Measurements from ENCODE around the gene M1AP. TPM values are rescaled to one million over a fixed set of nuclear protein-coding genes. Genes with fewer than 3 reads are reported as not detected.

M1AP gene
- total and polyA plus RNA-seq, 2 of the 8 experiments (the other 6 are each of a cell fraction or from before 2014, with no cell fraction given): 4.8 TPM

DNA sequence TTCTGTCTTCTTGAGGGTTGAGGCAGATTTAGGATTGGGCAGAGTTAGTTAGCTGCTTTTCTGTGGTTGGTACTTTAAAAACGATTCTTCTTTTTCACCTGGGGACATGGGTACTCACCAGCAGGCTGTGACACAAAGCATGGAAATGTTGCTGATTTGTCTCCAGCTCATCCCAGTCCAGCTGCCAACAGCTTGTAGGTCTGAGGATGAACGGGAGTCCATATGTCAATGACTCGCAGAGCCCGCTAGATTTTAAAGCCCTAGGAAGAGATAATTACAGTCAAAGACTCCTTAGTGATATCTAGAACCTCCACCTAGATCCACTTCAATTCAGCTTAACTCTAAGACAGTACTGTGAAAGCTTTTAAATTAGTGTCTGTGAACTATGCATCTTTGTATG lies 72.8 kb downstream of the M1AP start (continued):
- TF ChIP-seq, protein P1, sequence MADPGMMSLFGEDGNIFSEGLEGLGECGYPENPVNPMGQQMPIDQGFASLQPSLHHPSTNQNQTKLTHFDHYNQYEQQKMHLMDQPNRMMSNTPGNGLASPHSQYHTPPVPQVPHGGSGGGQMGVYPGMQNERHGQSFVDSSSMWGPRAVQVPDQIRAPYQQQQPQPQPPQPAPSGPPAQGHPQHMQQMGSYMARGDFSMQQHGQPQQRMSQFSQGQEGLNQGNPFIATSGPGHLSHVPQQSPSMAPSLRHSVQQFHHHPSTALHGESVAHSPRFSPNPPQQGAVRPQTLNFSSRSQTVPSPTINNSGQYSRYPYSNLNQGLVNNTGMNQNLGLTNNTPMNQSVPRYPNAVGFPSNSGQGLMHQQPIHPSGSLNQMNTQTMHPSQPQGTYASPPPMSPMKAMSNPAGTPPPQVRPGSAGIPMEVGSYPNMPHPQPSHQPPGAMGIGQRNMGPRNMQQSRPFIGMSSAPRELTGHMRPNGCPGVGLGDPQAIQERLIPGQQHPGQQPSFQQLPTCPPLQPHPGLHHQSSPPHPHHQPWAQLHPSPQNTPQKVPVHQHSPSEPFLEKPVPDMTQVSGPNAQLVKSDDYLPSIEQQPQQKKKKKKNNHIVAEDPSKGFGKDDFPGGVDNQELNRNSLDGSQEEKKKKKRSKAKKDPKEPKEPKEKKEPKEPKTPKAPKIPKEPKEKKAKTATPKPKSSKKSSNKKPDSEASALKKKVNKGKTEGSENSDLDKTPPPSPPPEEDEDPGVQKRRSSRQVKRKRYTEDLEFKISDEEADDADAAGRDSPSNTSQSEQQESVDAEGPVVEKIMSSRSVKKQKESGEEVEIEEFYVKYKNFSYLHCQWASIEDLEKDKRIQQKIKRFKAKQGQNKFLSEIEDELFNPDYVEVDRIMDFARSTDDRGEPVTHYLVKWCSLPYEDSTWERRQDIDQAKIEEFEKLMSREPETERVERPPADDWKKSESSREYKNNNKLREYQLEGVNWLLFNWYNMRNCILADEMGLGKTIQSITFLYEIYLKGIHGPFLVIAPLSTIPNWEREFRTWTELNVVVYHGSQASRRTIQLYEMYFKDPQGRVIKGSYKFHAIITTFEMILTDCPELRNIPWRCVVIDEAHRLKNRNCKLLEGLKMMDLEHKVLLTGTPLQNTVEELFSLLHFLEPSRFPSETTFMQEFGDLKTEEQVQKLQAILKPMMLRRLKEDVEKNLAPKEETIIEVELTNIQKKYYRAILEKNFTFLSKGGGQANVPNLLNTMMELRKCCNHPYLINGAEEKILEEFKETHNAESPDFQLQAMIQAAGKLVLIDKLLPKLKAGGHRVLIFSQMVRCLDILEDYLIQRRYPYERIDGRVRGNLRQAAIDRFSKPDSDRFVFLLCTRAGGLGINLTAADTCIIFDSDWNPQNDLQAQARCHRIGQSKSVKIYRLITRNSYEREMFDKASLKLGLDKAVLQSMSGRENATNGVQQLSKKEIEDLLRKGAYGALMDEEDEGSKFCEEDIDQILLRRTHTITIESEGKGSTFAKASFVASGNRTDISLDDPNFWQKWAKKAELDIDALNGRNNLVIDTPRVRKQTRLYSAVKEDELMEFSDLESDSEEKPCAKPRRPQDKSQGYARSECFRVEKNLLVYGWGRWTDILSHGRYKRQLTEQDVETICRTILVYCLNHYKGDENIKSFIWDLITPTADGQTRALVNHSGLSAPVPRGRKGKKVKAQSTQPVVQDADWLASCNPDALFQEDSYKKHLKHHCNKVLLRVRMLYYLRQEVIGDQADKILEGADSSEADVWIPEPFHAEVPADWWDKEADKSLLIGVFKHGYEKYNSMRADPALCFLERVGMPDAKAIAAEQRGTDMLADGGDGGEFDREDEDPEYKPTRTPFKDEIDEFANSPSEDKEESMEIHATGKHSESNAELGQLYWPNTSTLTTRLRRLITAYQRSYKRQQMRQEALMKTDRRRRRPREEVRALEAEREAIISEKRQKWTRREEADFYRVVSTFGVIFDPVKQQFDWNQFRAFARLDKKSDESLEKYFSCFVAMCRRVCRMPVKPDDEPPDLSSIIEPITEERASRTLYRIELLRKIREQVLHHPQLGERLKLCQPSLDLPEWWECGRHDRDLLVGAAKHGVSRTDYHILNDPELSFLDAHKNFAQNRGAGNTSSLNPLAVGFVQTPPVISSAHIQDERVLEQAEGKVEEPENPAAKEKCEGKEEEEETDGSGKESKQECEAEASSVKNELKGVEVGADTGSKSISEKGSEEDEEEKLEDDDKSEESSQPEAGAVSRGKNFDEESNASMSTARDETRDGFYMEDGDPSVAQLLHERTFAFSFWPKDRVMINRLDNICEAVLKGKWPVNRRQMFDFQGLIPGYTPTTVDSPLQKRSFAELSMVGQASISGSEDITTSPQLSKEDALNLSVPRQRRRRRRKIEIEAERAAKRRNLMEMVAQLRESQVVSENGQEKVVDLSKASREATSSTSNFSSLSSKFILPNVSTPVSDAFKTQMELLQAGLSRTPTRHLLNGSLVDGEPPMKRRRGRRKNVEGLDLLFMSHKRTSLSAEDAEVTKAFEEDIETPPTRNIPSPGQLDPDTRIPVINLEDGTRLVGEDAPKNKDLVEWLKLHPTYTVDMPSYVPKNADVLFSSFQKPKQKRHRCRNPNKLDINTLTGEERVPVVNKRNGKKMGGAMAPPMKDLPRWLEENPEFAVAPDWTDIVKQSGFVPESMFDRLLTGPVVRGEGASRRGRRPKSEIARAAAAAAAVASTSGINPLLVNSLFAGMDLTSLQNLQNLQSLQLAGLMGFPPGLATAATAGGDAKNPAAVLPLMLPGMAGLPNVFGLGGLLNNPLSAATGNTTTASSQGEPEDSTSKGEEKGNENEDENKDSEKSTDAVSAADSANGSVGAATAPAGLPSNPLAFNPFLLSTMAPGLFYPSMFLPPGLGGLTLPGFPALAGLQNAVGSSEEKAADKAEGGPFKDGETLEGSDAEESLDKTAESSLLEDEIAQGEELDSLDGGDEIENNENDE (IDR thresholded peaks at IDR 0.05; ENCODE audit: insufficient replicate concordance, low read length): no peak
- no peak for TF ChIP-seq RFX5 (IDR thresholded peaks at IDR 0.05; ENCODE audit: borderline replicate concordance, low read depth, low read length)
- TF ChIP-seq POLR2A (IDR thresholded peaks at IDR 0.05; ENCODE audit: control extremely low read depth in 1 of 2, low read depth in 2 of 2, low read length in 2 of 2): no peak
- no peak for TF ChIP-seq FOSL1 (IDR thresholded peaks at IDR 0.05; ENCODE audit: insufficient read depth, low read depth, low read length)
- TF ChIP-seq, protein P2, sequence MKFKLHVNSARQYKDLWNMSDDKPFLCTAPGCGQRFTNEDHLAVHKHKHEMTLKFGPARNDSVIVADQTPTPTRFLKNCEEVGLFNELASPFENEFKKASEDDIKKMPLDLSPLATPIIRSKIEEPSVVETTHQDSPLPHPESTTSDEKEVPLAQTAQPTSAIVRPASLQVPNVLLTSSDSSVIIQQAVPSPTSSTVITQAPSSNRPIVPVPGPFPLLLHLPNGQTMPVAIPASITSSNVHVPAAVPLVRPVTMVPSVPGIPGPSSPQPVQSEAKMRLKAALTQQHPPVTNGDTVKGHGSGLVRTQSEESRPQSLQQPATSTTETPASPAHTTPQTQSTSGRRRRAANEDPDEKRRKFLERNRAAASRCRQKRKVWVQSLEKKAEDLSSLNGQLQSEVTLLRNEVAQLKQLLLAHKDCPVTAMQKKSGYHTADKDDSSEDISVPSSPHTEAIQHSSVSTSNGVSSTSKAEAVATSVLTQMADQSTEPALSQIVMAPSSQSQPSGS (IDR thresholded peaks at IDR 0.05; ENCODE audit: low read length): no peak
- no peak for TF ChIP-seq ZNF274 (IDR thresholded peaks at IDR 0.05; ENCODE audit: borderline replicate concordance, extremely low read depth, low read length)
- TF ChIP-seq TEAD4 (IDR thresholded peaks at IDR 0.05; ENCODE audit: low read depth, low read length): no peak
- no peak for TF ChIP-seq GABPA (IDR thresholded peaks at IDR 0.05; ENCODE audit: borderline replicate concordance, insufficient read depth, low read length)
